Gastrocnemius medialis (tissue), 4 donors: ENCODE measurements around the gene CHP2.

Source experiments
- CTCF ChIP-seq, 5 experiments: fragments of 450-650 bp in 3 of 5; fragments of 200-600 bp in 2 of 5; sonication (generic) in 2 of 5; IDR thresholded peaks in 4 of 5; conservative IDR thresholded peaks in 1 of 5; 1 replicate in 4 of 5; 2 replicates in 1 of 5; pipeline ENCODE4 v1.5.1; 2016 to 2019; ENCODE audit warnings: antibody characterized with exemption in 5 of 5, mild to moderate bottlenecking in 3 of 5, moderate library complexity in 3 of 5
- POLR2A ChIP-seq, 2 donors: fragments of 450-650 bp; IDR thresholded peaks; one replicate each; pipeline ENCODE4 v1.6.1; 2017; ENCODE audit warnings: antibody characterized with exemption in 2 of 2, mild to moderate bottlenecking in 2 of 2, moderate library complexity in 2 of 2

- TF ChIP-seq POLR2A (IDR thresholded peaks at IDR 0.05) (no peak), CTCF (IDR thresholded peaks at IDR 0.05 in 4 of 5, conservative IDR thresholded peaks at IDR 0.05 in 1 of 5) (no peak)
Measured at GRCh38 chr16:23771027-23771426, 16.2 kb downstream of the CHP2 start.
